Panc1 (cell line): ENCODE data around the gene MTMR8. TPM values are rescaled to one million over a fixed set of nuclear protein-coding genes. Genes with fewer than 3 reads are reported as not detected.
"Not testable (repeated sequence)": the region's sequence is repeated elsewhere in the genome, so short reads cannot be mapped to it uniquely, and the experiment has no call there.

Source experiments
- ATAC-seq: fragments of 200-7000 bp; cut with Tn5 transposase; 2 replicates; pipeline ENCODE4 v1.9.1; 2020; ENCODE audit warnings: mild to moderate bottlenecking, moderate library complexity
- BruUV-seq: library from RNA; stranded (reverse); fragments of 400-500 nt; replicated peaks from 2 replicates; lab custom pipeline; 2021; lab: Mats Ljungman, UMichigan
- CTCF ChIA-PET: fragments of 300-600 bp; sonication (Branson Sonifier 250); formaldehyde crosslinking; loops from one replicate; lab custom pipeline; 2022; ENCODE audit warnings: antibody characterized with exemption; lab: Charles Lee
- POLR2A ChIA-PET: fragments of 300-600 bp; sonication (Branson Sonifier 250); formaldehyde crosslinking; loops from one replicate; lab custom pipeline; 2022; ENCODE audit warnings: antibody characterized with exemption; lab: Charles Lee
- DNase-seq: peaks from one replicate; pipeline ENCODE4 v3.0.0-alpha.2; 2010; ENCODE audit warnings: low read depth, low spot score
- H3K27ac ChIP-seq: 2 replicates; pipeline ENCODE4 v1.5.1; 2011; ENCODE audit warnings: mild to moderate bottlenecking, low read length, inconsistent platforms
- H3K27me3 ChIP-seq: fragments of 200-500 bp; sonication (Bioruptor generic); 2 replicates; pipeline ENCODE4 v1.6.0; 2014; ENCODE audit warnings: low read length, inconsistent platforms; ENCODE audit not compliant: control insufficient read depth, insufficient read depth
- H3K36me3 ChIP-seq: fragments of 200-500 bp; sonication (Bioruptor generic); 2 replicates; pipeline ENCODE4 v1.5.1; 2014; ENCODE audit warnings: inconsistent platforms, mild to moderate bottlenecking, low read length, moderate library complexity; ENCODE audit not compliant: control insufficient read depth, insufficient read depth
- H3K4me1 ChIP-seq: 2 replicates; pipeline ENCODE4 v1.5.1; 2011; ENCODE audit warnings: inconsistent platforms, mild to moderate bottlenecking, low read length, moderate library complexity; ENCODE audit not compliant: control insufficient read depth, insufficient read depth
- H3K4me3 ChIP-seq, 2 experiments: 2 replicates each; pipeline ENCODE4 v1.5.1; 2011 to 2012; ENCODE audit warnings: low read depth in 2 of 2, low read length in 2 of 2, mild to moderate bottlenecking in 2 of 2, inconsistent platforms in 1 of 2, moderate library complexity in 1 of 2
- H3K9me3 ChIP-seq: fragments of 200-500 bp; sonication (Bioruptor generic); 2 replicates; pipeline ENCODE4 v1.5.1; 2014; ENCODE audit warnings: low read depth, mild to moderate bottlenecking, inconsistent platforms, low read length, moderate library complexity; ENCODE audit not compliant: control insufficient read depth, insufficient read depth
- POLR2AphosphoS5 ChIP-seq: IDR thresholded peaks from 2 replicates; pipeline ENCODE4 v1.6.1; 2012; ENCODE audit warnings: mild to moderate bottlenecking, low read depth, low read length, moderate library complexity
- SIN3A ChIP-seq: IDR thresholded peaks from 2 replicates; pipeline ENCODE4 v1.6.1; 2012; ENCODE audit warnings: low read depth, mild to moderate bottlenecking, low read length, moderate library complexity, borderline replicate concordance; ENCODE audit not compliant: insufficient read depth
- TCF7L2 ChIP-seq: IDR thresholded peaks from 2 replicates; pipeline ENCODE4 v1.6.1; 2011; ENCODE audit warnings: mild to moderate bottlenecking, low read depth, low read length, inconsistent platforms
- in situ Hi-C: cut with HindIII; loops from 2 replicates; pipeline ENCODE4 v1.10.0; 2016; ENCODE audit warnings: low sequenced_read_pairs, low pct_unique_long_range_greater_than_20kb
- intact Hi-C: fragments of 100-400 bp; cut with micrococcal nuclease; formaldehyde crosslinking; loops from one replicate; pipeline ENCODE4 v1.10.0; 2022; ENCODE audit not compliant: unreplicated experiment
- total RNA-seq: library from RNA; stranded (reverse); gene quantifications from one replicate; pipeline ENCODE4 v1.2.1, GENCODE V29; 2021; ENCODE audit not compliant: unreplicated experiment
- TF ChIP-seq, protein P1 (sequence below), 2 experiments: IDR thresholded peaks; 2 replicates each; pipeline ENCODE4 v1.6.1; 2011 to 2012; ENCODE audit warnings: low read depth in 2 of 2, control low read depth in 1 of 2, low read length in 1 of 2, mild to moderate bottlenecking in 1 of 2, moderate library complexity in 1 of 2; ENCODE audit not compliant: insufficient read depth in 1 of 2
- TF ChIP-seq, protein P2 (sequence below): fragments of 450-650 bp; IDR thresholded peaks from 2 replicates; pipeline ENCODE4 v1.5.1; 2017; ENCODE audit warnings: mild to moderate bottlenecking

MTMR8 gene
- total RNA-seq, 1 experiment from 2014 or later: 1.3 TPM

DNA sequence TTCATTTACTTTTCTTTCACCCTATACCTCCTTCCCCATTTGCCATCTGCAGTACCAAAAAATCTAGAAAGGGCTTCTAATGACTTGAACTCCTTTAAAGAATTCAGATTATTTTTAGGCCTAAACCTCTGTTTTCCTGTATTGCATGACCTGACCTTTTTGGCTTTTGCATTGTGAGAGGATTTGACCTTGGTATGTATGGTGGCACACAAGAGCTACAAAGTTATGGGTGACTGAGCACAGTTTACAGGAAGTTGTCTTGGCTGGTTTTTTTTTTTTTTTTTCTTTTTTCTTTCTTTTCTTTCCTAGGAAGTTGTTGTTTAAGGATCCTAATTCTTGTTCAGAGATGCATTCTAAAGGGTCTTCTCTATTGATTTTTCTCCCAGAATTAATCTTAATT, 32.0 kb upstream of the MTMR8 start:
- ATAC-seq (no peak), DNase-seq (no peak)
- ChIA-PET CTCF (interaction anchor here (0.6 kb wide), 1 partner anchor 328 kb away, joined by 3 read pairs; no protein-coding TSS in a partner anchor), POLR2A (no interaction called here)
- Histone ChIP-seq H3K4me3 (no peak overlapping the region), H3K27ac (no peak overlapping the region), H3K9me3 (no peaks in the 10 kb centered on the region), H3K36me3 (no peaks in the 10 kb centered on the region), H3K27me3 (no peaks in the 10 kb centered on the region), H3K4me1 (no peaks in the 10 kb centered on the region)
- TF ChIP-seq POLR2AphosphoS5 (no peak), TCF7L2 (no peak), SIN3A (no peak)
- TF ChIP-seq, protein P1, sequence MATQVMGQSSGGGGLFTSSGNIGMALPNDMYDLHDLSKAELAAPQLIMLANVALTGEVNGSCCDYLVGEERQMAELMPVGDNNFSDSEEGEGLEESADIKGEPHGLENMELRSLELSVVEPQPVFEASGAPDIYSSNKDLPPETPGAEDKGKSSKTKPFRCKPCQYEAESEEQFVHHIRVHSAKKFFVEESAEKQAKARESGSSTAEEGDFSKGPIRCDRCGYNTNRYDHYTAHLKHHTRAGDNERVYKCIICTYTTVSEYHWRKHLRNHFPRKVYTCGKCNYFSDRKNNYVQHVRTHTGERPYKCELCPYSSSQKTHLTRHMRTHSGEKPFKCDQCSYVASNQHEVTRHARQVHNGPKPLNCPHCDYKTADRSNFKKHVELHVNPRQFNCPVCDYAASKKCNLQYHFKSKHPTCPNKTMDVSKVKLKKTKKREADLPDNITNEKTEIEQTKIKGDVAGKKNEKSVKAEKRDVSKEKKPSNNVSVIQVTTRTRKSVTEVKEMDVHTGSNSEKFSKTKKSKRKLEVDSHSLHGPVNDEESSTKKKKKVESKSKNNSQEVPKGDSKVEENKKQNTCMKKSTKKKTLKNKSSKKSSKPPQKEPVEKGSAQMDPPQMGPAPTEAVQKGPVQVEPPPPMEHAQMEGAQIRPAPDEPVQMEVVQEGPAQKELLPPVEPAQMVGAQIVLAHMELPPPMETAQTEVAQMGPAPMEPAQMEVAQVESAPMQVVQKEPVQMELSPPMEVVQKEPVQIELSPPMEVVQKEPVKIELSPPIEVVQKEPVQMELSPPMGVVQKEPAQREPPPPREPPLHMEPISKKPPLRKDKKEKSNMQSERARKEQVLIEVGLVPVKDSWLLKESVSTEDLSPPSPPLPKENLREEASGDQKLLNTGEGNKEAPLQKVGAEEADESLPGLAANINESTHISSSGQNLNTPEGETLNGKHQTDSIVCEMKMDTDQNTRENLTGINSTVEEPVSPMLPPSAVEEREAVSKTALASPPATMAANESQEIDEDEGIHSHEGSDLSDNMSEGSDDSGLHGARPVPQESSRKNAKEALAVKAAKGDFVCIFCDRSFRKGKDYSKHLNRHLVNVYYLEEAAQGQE (IDR thresholded peaks at IDR 0.05; ENCODE audit: insufficient read depth in 1 of 2, low read depth in 2 of 2, low read length in 1 of 2): no peak
- TF ChIP-seq, protein P2, sequence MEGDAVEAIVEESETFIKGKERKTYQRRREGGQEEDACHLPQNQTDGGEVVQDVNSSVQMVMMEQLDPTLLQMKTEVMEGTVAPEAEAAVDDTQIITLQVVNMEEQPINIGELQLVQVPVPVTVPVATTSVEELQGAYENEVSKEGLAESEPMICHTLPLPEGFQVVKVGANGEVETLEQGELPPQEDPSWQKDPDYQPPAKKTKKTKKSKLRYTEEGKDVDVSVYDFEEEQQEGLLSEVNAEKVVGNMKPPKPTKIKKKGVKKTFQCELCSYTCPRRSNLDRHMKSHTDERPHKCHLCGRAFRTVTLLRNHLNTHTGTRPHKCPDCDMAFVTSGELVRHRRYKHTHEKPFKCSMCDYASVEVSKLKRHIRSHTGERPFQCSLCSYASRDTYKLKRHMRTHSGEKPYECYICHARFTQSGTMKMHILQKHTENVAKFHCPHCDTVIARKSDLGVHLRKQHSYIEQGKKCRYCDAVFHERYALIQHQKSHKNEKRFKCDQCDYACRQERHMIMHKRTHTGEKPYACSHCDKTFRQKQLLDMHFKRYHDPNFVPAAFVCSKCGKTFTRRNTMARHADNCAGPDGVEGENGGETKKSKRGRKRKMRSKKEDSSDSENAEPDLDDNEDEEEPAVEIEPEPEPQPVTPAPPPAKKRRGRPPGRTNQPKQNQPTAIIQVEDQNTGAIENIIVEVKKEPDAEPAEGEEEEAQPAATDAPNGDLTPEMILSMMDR: no peak
- intact Hi-C loops: no loop called here
- BruUV-seq: no TSS peak
- in situ Hi-C loops: no loop called here

DNA sequence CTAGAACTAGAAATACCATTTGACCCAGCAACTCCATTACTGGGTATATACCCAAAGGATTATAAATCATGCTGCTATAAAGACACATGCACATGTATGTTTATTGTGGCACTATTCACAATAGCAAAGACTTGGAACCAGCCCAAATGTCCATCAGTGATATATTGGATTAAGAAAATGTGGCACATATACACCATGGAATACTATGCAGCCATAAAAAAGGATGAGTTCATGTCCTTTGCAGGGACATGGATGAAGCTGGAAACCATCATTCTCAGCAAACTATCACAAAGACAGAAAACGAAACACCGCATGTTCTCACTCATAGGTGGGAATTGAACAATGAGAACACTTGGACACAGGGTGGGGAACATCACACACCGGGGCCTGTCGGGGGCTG, 14.5 kb upstream of the MTMR8 start:
- H3K9me3 ChIP-seq, H3K27me3 ChIP-seq, in situ Hi-C loops, H3K4me3 ChIP-seq, CTCF ChIA-PET, H3K27ac ChIP-seq, DNase-seq, H3K4me1 ChIP-seq, intact Hi-C loops, POLR2A ChIA-PET, H3K36me3 ChIP-seq, ATAC-seq, BruUV-seq: not testable (repeated sequence)

DNA sequence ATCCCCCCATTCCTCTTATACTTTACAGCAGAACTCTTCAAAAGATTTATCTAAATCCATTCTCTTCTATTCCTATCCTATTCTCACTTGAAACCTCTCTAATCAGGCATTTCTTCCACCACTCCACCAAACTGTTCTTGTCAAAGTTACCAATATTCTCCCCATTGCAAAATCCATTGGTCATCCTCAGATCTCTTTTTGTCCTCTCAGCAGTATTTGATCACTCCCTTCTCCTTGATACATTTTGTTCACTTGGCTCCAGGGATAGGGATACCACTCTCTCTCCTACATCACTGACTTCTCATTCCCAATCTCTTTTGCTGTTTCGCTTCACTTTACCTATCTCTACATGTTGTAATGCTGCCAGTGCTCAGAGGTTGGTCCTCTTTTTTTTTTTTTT, 2.8 kb upstream of the MTMR8 start:
- intact Hi-C loops: no loop called here
- Histone ChIP-seq H3K9me3 (no peaks in the 10 kb centered on the region), H3K36me3 (no peaks in the 10 kb centered on the region), H3K27ac (no peak overlapping the region), H3K27me3 (no peaks in the 10 kb centered on the region), H3K4me3 (no peak overlapping the region), H3K4me1 (no peaks in the 10 kb centered on the region)
- no peak for DNase-seq
- CTCF ChIA-PET: no interaction called here
- TF ChIP-seq SIN3A (no peak), TCF7L2 (no peak)
- TF ChIP-seq, protein P1 (IDR thresholded peaks at IDR 0.05; ENCODE audit: insufficient read depth in 1 of 2, low read depth in 2 of 2, low read length in 1 of 2): no peak
- POLR2A ChIA-PET: no interaction called here
- BruUV-seq: no TSS peak
- in situ Hi-C loops: no loop called here
- ATAC-seq: no peak
